Measurements from ENCODE around the gene CAPN12.

The CAPN12 gene

DNA sequence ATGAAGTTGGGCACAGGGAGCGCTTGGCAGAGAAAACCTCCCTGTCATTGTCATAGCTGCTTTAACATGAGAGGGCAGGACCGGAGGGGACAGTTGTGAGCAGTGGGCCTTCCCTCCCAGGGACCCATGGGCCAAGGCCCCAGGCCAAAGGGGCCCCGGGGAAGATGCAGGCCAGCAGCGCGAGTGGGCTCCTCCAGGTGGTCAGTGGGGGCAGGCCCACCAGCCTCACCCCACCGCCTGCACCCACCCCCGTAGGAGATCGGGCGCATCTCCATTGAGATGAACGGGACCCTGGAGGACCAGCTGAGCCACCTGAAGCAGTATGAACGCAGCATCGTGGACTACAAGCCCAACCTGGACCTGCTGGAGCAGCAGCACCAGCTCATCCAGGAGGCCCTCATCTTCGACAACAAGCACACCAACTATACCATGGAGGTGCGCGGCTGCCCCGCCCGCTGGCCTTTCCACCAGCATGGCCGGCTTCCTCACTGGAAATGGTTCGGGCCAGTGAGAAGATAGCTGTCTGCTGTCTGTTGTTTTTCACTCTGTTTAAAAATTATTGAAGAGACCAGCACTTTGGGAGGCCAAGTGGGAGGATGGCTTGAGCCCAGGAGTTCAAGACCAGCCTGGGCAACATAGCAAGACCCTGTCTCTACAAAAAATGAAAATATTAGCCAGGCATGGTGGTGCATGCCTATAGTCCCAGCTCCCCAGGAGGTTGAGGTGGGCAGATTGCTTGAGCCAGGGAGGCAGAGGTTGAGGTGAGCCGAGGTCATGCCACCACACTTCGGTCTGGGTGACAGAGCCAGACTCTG, 18.6 kb downstream of the CAPN12 start:
- no peak for DNase-seq

DNA sequence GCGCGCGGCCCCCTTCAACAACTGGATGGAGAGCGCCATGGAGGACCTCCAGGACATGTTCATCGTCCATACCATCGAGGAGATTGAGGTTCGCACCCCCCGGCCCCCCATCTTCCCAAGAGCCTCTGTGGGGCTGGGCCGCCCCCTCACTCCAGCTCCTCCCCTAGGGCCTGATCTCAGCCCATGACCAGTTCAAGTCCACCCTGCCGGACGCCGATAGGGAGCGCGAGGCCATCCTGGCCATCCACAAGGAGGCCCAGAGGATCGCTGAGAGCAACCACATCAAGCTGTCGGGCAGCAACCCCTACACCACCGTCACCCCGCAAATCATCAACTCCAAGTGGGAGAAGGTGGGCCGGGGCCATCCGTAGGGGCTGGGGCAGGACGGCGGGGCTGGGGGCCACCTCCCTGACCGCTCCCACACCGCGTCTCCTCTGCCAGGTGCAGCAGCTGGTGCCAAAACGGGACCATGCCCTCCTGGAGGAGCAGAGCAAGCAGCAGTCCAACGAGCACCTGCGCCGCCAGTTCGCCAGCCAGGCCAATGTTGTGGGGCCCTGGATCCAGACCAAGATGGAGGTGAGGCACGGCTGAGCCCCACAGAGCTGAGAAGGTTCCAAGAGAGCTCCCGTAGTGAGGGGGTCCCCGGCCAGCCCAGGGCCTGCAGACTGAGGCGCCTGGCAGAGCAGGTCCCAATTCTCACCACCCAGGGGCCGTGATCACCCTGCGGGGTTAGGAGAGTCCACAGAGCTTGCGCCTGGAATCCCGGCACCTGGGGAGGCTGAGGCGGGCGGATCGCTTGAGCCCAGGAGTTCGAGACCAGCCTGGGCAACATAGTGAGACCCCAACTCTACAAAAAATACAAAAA, 20.1 kb downstream of the CAPN12 start:
- no peak for DNase-seq

DNA sequence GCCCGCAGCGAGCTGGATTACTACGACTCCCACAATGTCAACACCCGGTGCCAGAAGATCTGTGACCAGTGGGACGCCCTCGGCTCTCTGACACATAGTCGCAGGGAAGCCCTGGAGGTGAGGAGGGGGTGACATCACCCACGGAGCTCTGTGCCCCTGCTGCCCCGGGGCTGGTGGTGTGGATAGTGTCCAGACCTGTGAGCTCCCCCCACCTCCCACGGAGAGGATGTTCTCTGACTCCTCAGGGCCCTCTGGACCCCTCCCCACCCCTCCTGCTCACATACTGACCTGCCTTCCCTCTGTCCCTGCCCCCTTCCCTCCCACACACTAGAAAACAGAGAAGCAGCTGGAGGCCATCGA, 20.7 kb downstream of the CAPN12 start:
- no peak for DNase-seq

DNA sequence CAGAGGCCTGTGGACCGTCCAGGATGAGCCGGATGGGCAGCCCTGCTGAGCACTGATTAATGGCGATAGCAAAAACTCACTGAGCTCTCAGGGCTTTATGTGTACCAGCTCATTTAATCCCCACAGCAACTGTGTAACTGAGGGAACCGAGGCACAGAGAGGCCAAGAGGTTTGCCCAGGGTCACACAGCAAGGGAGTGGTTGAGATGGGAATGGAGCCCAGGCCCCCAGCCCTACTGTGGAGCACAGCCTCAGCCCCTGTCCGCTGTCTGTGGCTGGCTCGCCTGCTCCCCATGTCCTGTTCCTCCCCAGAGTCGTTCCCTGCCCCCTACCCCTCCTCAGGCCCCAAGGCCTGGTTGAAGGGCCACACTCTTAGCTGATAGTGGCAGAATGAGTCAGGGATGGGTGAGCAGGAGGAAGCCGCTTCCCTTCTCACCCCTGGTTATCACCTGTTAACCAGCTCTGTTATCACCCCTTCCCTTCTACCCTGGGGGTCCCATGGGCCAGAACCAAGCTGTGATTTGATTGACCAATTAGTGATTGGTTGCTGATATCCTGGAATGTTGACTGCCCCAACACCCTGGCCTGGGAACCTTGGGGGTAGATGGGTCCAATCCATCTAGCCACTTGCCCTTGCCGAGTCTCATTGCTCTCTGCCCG, 21.2 kb downstream of the CAPN12 start:
- DNase-seq, result no peak

DNA sequence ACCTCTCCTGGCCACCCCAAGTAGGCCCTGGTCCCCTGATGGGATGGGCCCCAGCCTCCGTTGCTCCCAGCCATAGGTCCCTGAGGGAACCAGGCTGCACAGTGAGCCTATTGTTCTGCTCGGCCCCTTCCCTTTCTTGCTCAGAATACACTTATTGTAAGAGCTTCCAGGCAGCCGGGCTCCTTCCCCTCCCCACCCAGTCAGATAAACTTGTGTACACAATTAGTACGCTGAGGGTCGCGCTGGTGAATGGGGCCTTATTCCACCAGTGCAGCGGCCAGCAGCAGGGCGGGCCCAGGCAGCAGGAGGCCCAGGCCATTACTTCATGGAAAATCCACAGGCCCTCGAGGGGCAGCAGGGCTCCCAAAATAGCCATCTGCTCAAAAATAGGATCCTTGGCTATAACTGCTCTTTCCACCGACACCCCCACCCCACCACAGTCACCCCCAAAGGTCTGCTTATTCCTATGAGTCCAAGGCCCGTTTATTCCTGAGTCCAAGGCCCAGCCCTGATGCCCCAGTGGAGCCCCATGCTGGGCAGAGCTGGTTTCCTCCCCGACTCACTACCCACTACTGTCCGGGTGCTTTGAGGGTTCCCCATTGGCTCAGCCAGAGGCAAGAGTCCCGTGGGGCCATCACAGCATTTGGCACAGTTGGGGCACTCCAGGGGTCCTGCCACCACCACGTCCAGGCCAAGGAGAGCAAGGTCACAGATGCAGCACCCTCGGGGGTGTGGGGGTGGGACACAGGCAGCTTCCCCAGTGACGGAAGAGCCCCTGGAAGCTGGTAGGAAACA, 22.1 kb downstream of the CAPN12 start:
- no peak for DNase-seq

DNA sequence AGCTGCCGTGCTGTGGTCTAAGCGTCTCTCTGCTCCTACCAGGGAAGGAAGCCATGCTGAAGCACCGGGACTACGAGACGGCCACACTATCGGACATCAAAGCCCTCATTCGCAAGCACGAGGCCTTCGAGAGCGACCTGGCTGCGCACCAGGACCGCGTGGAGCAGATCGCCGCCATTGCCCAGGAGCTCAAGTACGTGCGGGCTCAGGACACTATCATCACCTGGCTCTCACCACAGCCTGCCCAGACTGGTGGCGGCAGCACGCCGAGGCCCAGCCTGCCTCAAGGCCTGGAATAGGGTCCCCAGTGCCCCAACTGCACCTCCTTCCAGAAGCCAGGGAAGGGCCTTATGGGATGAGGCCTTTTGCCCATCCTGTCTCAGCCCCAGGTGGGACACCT, 22.8 kb downstream of the CAPN12 start:
- no peak for DNase-seq

DNA sequence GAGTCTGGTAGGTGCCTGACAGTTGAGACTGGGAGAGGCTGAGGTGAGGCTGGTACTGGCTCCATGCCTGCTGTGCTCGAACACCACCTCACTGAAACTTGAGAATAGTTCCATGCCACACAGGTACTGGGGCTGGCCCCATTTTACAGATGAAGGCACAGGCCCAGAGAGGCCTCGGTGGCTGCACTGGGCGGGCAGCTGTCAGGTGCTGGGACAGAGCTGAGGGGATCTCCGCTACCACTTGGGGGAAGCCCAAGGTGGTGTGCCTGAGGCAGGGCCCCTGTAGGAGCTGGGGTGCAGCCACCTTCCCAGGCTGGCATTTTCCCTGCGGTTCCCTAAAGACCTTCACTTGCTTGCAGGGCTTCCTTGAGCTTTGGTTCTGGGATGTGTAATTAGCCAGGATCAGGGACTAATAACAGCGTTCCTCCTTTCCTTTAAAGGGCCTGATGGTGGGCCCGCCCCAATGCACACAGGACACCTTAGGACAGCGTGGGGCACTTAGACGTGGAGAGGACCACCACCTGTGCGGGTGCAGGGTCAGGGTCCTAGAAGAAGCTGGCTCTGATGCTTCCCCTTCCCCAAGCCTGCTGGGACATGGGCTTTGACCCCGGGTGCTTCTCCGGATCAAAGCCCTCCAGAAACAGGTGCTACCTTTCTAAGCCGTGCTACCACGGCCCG, 23.6 kb downstream of the CAPN12 start:
- no peak for DNase-seq

DNA sequence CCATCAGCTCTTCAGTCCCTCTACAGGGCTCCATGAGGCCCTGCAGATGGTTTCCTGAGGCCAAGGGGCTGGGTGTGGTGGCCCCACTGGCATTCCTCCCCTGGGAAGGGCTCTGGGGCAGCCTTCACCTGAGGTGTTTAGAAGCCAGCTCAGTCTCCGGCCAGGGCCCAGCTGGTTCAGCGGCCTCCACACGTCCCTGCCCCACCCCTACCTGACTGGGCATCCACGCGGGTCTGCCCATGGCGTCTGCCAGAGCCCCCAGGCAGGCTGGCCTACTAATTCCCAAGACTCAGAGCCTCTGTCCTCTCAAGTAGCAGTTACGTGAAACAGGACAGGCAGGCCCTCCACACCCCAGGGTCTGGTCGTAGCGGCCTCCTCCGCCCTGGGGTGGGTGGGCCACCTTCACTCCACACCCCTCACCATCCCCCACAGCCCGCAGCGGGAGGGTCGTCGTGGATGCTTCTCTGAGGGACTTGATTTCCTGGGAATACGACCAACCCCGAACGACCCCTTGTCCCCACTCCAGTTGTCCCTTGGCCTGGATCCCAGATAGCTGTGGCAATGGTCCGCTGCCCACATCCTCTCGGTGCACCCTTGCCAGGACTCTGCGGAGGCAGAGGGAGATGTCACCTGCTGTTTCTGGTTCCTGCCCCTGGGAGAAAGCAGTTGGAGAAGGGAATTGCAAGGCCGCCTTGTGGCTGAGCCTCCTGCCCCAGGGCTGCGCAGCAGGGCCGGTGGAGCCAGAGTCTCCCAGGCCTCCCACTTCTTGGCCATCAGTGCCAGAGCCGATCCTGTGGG, 24.3 kb downstream of the CAPN12 start:
- DNase-seq, result no peak

DNA sequence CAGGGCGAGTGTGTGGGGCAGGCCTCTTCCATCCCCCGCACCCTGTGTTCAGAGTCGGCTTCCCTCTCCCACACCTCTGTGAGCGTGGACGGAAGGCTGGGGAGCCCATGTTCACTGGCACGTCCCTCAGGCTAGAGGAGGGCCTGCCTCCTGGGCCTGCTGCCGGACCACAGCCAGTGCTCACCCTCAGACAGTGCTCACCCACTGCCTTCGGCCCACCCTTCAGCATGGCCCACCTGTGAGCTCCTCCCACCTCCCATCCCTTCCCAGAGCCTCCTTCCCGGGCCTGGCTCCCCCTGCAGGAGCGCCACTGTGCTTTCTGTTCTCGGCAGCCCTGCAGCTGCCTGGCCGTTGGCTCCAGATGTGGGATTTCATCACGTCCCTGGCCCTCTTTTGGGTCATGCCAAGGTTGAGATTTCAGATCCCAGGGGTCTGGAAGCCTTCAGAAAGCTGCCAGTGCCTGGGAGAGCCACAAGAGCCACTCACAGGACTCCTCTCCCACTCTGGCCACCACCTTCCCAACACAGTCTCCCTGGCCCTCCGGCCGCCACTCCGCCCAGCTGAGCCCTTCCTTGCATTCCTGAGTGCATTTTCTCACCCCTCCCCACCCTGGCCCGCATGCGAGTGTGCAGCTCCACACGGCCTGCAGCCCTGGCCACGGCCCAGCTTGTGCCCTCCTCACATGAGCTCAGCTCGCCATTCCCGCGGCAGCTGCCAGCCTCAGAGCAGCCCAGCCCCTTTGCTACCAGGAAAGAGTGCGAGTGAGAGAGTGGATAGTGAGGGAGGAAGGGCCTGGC, 25.3 kb downstream of the CAPN12 start:
- DNase-seq, result no peak

DNA sequence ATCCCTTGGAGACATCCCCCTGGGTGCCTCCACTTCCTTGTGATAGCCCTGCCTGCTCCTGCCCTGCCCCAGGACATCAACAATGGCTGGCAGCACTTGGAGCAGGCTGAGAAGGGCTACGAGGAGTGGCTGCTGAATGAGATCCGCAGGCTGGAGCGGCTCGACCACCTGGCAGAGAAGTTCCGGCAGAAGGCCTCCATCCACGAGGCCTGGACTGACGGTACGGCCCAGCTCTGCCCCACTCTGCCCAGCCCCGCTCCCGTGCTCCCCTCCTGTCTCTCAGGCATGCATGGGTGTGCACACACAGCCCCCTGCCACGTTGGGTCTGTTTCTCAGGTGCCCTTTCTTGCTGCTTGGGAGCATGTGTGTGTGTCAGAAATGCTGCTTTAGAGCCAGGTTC, 26.4 kb downstream of the CAPN12 start:
- DNase-seq, result no peak

DNA sequence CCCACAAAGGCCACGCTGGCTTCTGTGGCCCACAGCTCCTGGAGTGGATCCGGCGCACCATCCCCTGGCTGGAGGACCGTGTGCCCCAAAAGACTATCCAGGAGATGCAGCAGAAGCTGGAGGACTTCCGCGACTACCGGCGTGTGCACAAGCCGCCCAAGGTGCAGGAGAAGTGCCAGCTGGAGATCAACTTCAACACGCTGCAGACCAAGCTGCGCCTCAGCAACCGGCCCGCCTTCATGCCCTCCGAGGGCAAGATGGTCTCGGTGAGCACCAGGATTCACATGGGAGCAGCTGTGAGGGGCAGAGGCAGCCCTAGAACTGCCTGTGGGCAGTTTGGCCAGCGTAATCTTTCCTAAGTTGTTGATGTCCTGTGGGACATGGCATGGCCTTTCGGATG, 27.2 kb downstream of the CAPN12 start:
- no peak for DNase-seq

DNA sequence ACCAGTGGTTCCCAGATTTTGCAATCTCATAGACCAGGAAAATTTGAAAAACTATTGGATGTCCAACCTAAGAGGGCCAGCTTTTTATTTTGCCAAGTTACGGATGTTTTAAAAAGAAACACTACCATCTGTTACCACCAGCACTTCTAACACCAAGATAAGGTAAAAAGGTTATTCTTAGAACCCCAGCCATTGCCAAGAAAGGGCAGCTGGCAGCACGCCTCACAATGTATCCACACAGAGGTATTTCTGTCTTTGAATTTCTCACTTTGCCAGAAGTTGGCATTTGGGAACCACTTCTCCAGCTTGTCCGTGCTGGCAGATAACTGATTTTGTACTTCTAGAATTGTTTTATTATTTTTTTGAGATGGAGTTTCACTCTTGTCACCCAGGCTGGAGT, 28.7 kb downstream of the CAPN12 start:
- DNase-seq, result no peak

DNA sequence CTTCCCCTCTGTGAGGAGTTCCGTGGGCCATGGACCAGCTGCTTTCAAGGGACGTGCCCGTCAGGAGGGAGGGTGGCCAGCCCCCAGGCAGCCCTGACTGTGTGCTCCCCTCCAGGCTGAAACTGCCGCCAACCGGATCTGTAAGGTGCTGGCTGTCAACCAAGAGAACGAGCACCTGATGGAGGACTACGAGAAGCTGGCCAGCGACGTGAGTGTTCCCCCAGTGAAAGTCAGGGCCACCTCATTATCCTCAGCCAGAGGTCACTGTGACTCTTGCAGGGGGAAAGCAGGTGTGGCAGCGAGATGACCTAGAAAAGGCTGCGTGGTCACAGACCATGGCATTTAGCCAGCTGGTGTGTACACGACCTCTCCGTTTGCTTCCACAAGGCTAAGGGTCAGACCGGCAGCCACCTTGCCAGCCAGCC, 29.9 kb downstream of the CAPN12 start:
- no peak for DNase-seq

DNA sequence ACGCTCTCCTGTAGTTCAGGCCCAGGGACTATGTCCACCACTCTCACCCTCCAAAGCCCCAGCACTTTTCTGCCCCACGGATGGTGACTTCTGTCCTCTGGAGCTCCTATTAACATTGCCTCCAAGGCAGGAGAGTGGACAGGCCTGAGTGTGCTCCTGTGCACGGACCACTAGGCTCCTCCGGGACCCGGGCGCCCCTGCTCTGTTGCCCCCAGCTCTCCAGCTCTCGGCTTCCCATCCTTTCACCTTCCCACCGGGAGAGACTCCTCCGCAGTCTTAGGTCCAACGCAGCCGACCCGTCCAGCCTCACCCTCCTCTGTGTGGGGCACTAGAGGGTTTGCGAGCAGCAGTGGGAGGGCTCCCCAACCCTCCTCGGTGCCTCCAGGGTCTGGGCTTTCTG, 30.4 kb downstream of the CAPN12 start:
- no peak for DNase-seq

DNA sequence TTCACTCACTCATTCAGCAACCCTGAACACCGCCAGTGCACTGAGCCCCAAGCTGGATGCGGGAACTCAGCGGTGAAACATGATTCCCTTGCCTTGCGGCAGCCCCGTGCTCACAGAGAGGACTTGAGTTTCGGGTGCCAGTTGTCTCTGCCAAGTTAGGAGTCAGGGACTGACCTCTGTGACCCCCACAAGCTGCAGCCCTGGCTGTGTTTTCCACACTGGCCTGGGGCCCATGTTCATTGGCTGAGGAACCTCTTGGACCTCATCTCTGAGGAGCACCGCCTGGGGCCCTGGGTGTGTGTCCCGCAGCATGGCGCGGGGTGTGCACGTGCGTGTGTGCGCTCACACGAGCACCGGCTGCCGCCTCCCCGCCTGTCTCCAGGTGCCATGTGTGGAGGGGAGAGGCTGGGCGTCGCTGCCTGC, 31.0 kb downstream of the CAPN12 start:
- DNase-seq, result no peak

DNA sequence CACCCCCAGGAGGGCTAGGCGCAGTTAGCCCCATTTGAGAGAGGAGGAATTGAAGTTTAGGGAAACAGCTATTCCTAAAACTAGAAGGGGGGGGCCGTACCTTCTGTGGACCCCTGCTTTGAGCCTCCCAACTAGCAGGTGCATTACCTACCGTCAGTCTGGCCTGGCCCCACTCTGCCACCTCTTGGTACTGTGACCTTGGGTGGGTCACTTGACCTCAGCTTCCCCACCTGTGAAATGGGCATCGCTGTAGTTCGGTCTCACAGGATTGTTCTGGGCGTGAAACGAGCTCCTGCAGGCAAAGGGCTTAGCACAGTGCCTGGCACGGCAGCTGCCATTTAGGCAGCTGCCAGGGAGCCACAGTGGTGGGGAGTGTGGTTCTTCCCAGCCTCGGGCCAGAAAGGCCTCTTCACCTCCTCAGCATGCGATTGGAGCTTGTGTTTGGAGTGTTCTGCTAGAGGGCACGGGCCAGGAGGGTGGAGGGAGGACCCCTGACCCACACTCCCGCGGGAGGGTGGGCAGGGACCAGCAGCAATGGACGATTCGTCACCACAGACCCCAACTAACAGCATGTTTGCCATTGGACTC, 32.0 kb downstream of the CAPN12 start:
- no peak for DNase-seq

DNA sequence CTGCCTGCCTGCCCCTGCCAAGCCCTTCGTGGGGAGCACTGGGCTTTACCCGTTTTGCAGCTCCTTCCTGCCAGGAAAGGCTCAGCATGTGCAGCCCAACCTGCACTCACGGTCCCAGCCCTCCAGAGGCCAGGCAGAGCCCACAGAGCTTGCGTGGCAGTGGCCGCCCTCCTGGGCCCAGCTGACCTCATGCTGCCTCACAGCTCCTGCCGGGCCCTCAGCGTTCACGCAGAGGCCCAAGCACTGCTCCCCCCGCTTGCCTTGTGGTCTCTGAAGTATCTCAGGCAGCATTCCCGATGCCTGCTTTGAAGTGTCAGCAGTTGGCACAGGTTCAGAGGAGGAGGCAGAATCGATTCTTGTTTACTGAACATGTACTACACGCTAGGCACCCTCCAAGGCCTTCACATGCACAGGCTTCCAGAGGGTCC, 32.5 kb downstream of the CAPN12 start:
- no peak for DNase-seq

DNA sequence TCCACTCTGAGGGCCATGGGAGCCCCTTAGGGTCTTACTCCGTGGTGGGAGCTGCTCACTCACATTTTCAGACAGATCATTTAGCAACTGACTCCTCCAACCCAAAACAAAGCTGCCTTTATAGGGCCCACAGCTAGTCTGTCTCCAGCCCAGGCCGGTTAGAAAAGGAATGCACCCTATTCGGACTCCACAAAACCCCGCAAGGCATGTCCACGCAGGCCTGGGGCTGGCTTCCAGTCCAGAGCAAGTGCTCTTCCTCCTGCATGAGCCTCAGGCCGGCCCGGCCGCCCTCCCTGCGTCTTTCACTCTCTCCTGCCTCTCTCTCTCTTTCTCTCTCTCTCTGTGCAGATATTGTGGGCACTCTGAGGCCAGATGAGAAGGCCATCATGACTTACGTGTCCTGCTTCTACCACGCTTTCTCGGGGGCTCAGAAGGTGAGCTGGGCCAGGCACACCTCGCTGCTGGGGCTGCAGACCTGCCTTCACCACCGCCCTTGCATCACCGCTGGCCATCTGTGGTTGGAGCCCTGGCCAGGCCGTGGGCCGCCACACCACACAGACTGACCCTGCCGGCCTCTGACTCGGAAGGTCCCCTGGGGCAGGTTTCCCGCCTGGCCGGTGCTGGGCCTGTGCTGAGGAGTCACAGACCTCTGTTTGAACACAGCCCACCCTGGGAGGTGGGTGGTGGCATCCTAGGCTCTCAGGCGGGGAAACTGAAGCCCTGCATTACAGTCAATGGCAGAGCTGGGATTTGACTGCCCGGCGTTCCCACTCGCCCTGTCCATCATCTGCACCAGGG, 33.1 kb downstream of the CAPN12 start:
- DNase-seq, result no peak

DNA sequence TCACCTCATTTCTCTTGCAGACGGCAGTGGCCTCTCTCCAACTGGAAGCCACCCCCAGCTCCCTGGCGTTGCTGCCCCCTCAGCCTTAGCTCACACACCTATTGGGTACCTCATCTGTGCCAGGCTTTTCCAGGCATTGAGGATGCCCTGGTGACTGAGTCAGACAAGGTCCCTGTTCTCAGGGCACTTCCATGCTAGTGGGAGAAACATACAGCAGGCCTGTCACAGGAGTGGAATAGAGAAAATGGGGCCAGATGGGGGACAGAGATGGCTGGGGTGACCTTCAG, 33.9 kb downstream of the CAPN12 start:
- DNase-seq, result no peak

All from stimulated activated CD4-positive, alpha-beta T cell treated with anti-CD3 and anti-CD28 coated beads, Interleukin-2, amount 100 ng/mL, for 24 hours (primary cell).